WTC11 (cell line): ENCODE data around the gene PSMA3. TPM values are rescaled to one million over a fixed set of nuclear protein-coding genes. Genes with fewer than 3 reads are reported as not detected.

ENCODE experiments used
- ATAC-seq: fragments of 200-7000 bp; cut with Tn5 transposase; 2 replicates; pipeline ENCODE4 v1.10.0; 2021; ENCODE audit warnings: mild to moderate bottlenecking, moderate library complexity
- CTCF ChIA-PET: fragments of 300-600 bp; sonication (Branson Sonifier 250); formaldehyde crosslinking; loops from one replicate; lab custom pipeline; 2021; ENCODE audit warnings: antibody characterized with exemption; lab: Charles Lee
- POLR2A ChIA-PET: fragments of 350-600 bp; sonication (Branson Sonifier 250); formaldehyde crosslinking; loops from one replicate; lab custom pipeline; 2021; ENCODE audit warnings: antibody characterized with exemption; lab: Charles Lee
- DNase-seq: peaks from one replicate; pipeline ENCODE4 v3.0.0; 2021; ENCODE audit warnings: low spot score
- H3K27ac Mint-ChIP-seq: 2 replicates; pipeline ENCODE4 v1.8.0; 2021; ENCODE audit warnings: mixed read lengths
- H3K27me3 Mint-ChIP-seq: 2 replicates; pipeline ENCODE4 v1.8.0; 2021; ENCODE audit warnings: low read depth, mild to moderate bottlenecking, moderate library complexity, mixed read lengths
- H3K36me3 Mint-ChIP-seq: 2 replicates; pipeline ENCODE4 v1.8.0; 2021; ENCODE audit warnings: mixed read lengths
- H3K4me1 Mint-ChIP-seq: 2 replicates; pipeline ENCODE4 v1.8.0; 2022; ENCODE audit warnings: mixed read lengths
- H3K4me3 Mint-ChIP-seq: 2 replicates; pipeline ENCODE4 v1.8.0; 2021; ENCODE audit warnings: mild to moderate bottlenecking, moderate library complexity, mixed read lengths
- H3K9me3 Mint-ChIP-seq: 2 replicates; pipeline ENCODE4 v1.8.0; 2021; ENCODE audit warnings: mixed read lengths
- FOXJ3 ChIP-seq: sonication (generic); formaldehyde crosslinking; IDR thresholded peaks from 2 replicates; pipeline ENCODE4 v1.9.0; 2021; ENCODE audit warnings: missing genetic modification reagents, mild to moderate bottlenecking, borderline replicate concordance
- FOXP1 ChIP-seq: sonication (generic); formaldehyde crosslinking; IDR thresholded peaks from 2 replicates; pipeline ENCODE4 v1.8.0; 2022; ENCODE audit warnings: missing genetic modification reagents, mild to moderate bottlenecking, moderate library complexity, borderline replicate concordance
- GABPB1 ChIP-seq: sonication (generic); formaldehyde crosslinking; IDR thresholded peaks from 2 replicates; pipeline ENCODE4 v1.8.1; 2023; ENCODE audit warnings: mild to moderate bottlenecking, missing genetic modification reagents
- IRF2 ChIP-seq: sonication (generic); formaldehyde crosslinking; IDR thresholded peaks from 2 replicates; pipeline ENCODE4 v1.8.0; 2022; ENCODE audit warnings: low read depth, missing genetic modification reagents, borderline replicate concordance
- MXD4 ChIP-seq: fragments of 250-450 bp; sonication (Bioruptor Pico); IDR thresholded peaks from 2 replicates; pipeline ENCODE4 v1.8.0; 2021; ENCODE audit warnings: mild to moderate bottlenecking, moderate library complexity, borderline replicate concordance
- NR1H2 ChIP-seq: sonication (generic); formaldehyde crosslinking; IDR thresholded peaks from 2 replicates; pipeline ENCODE4 v1.9.0; 2021; ENCODE audit warnings: mild to moderate bottlenecking, moderate library complexity, missing genetic modification reagents
- RELA ChIP-seq: sonication (generic); formaldehyde crosslinking; IDR thresholded peaks from 2 replicates; pipeline ENCODE4 v1.8.1; 2022; ENCODE audit warnings: missing genetic modification reagents, mild to moderate bottlenecking, borderline replicate concordance
- TEAD1 ChIP-seq: sonication (generic); formaldehyde crosslinking; IDR thresholded peaks from 2 replicates; pipeline ENCODE4 v1.8.0; 2022; ENCODE audit warnings: mild to moderate bottlenecking, missing genetic modification reagents
- ZNF219 ChIP-seq: sonication (generic); formaldehyde crosslinking; IDR thresholded peaks from 2 replicates; pipeline ENCODE4 v1.8.0; 2023; ENCODE audit warnings: missing genetic modification reagents, mild to moderate bottlenecking, borderline replicate concordance
- ZNF232 ChIP-seq: sonication (generic); formaldehyde crosslinking; IDR thresholded peaks from 2 replicates; pipeline ENCODE4 v1.8.0; 2022; ENCODE audit warnings: mild to moderate bottlenecking, missing genetic modification reagents
- ZNF263 ChIP-seq: sonication (generic); formaldehyde crosslinking; IDR thresholded peaks from 2 replicates; pipeline ENCODE4 v1.8.1; 2022; ENCODE audit warnings: low read depth, mild to moderate bottlenecking, moderate library complexity, missing genetic modification reagents
- ZNF317 ChIP-seq: sonication (generic); formaldehyde crosslinking; IDR thresholded peaks from 2 replicates; pipeline ENCODE4 v1.8.1; 2023; ENCODE audit warnings: low read depth, mild to moderate bottlenecking, moderate library complexity, missing genetic modification reagents, borderline replicate concordance
- total RNA-seq: library from RNA; stranded (reverse); gene quantifications from 3 replicates; pipeline ENCODE4 v1.2.3, GENCODE V29; 2021
- TF ChIP-seq, protein P1 (sequence below): sonication (generic); formaldehyde crosslinking; IDR thresholded peaks from 2 replicates; pipeline ENCODE4 v1.8.1; 2023; ENCODE audit warnings: mild to moderate bottlenecking, missing genetic modification reagents, borderline replicate concordance
- TF ChIP-seq, protein P2 (sequence below): sonication (generic); formaldehyde crosslinking; IDR thresholded peaks from 2 replicates; pipeline ENCODE4 v1.8.1; 2023; ENCODE audit warnings: mild to moderate bottlenecking, missing genetic modification reagents
- TF ChIP-seq, protein P3 (sequence below): sonication (generic); formaldehyde crosslinking; IDR thresholded peaks from 2 replicates; pipeline ENCODE4 v1.8.0; 2022; ENCODE audit warnings: mild to moderate bottlenecking, missing genetic modification reagents
- TF ChIP-seq, protein P4 (sequence below): sonication (generic); formaldehyde crosslinking; IDR thresholded peaks from 2 replicates; pipeline ENCODE4 v1.8.1; 2022; ENCODE audit warnings: missing genetic modification reagents, borderline replicate concordance
- TF ChIP-seq, protein P5 (sequence below): sonication (generic); formaldehyde crosslinking; IDR thresholded peaks from 2 replicates; pipeline ENCODE4 v1.8.1; 2022; ENCODE audit warnings: mild to moderate bottlenecking, missing genetic modification reagents, moderate library complexity, borderline replicate concordance
- TF ChIP-seq, protein P6 (sequence below): fragments of 250-450 bp; sonication (Bioruptor Pico); IDR thresholded peaks from 2 replicates; pipeline ENCODE4 v1.9.0; 2021; ENCODE audit warnings: moderate library complexity, mild to moderate bottlenecking, inconsistent platforms, borderline replicate concordance

Gene PSMA3
- total RNA-seq, 1 experiment from 2014 or later, result 286 TPM

DNA sequence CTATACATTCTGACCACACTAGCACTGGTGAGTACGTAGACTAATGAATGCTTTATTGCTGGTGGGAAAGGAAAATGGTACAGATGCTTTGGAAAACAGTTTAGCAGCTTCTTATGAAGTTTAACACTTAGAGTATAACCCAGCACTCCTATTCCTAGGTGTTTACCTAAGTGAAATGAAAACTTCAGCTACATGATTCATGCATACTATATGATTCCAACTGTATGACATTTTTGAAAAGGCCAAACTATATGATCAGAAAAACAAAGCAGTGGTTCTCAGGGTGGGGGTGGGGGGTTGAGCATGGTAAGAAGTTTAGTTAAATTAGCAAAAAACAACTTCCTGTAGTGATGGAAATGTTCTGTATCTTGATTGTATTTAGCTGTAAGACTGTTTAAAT, 31.6 kb downstream of the PSMA3 start:
- TF ChIP-seq IRF2, result no peak
- TF ChIP-seq, protein P1, sequence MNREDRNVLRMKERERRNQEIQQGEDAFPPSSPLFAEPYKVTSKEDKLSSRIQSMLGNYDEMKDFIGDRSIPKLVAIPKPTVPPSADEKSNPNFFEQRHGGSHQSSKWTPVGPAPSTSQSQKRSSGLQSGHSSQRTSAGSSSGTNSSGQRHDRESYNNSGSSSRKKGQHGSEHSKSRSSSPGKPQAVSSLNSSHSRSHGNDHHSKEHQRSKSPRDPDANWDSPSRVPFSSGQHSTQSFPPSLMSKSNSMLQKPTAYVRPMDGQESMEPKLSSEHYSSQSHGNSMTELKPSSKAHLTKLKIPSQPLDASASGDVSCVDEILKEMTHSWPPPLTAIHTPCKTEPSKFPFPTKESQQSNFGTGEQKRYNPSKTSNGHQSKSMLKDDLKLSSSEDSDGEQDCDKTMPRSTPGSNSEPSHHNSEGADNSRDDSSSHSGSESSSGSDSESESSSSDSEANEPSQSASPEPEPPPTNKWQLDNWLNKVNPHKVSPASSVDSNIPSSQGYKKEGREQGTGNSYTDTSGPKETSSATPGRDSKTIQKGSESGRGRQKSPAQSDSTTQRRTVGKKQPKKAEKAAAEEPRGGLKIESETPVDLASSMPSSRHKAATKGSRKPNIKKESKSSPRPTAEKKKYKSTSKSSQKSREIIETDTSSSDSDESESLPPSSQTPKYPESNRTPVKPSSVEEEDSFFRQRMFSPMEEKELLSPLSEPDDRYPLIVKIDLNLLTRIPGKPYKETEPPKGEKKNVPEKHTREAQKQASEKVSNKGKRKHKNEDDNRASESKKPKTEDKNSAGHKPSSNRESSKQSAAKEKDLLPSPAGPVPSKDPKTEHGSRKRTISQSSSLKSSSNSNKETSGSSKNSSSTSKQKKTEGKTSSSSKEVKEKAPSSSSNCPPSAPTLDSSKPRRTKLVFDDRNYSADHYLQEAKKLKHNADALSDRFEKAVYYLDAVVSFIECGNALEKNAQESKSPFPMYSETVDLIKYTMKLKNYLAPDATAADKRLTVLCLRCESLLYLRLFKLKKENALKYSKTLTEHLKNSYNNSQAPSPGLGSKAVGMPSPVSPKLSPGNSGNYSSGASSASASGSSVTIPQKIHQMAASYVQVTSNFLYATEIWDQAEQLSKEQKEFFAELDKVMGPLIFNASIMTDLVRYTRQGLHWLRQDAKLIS, result no peak
- no peak for TF ChIP-seq TEAD1 (CRISPR knock-in tag)
- TF ChIP-seq NR1H2 (CRISPR knock-in tag), result no peak
- TF ChIP-seq ZNF232 (CRISPR knock-in tag), result no peak
- TF ChIP-seq, protein P2, sequence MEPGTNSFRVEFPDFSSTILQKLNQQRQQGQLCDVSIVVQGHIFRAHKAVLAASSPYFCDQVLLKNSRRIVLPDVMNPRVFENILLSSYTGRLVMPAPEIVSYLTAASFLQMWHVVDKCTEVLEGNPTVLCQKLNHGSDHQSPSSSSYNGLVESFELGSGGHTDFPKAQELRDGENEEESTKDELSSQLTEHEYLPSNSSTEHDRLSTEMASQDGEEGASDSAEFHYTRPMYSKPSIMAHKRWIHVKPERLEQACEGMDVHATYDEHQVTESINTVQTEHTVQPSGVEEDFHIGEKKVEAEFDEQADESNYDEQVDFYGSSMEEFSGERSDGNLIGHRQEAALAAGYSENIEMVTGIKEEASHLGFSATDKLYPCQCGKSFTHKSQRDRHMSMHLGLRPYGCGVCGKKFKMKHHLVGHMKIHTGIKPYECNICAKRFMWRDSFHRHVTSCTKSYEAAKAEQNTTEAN (CRISPR knock-in tag), result no peak
- TF ChIP-seq ZNF317 (CRISPR knock-in tag), result no peak
- TF ChIP-seq RELA (CRISPR knock-in tag), result no peak
- no peak for TF ChIP-seq GABPB1
- no peak for TF ChIP-seq ZNF263
- no peak for TF ChIP-seq FOXP1 (CRISPR knock-in tag)
- TF ChIP-seq, protein P3, sequence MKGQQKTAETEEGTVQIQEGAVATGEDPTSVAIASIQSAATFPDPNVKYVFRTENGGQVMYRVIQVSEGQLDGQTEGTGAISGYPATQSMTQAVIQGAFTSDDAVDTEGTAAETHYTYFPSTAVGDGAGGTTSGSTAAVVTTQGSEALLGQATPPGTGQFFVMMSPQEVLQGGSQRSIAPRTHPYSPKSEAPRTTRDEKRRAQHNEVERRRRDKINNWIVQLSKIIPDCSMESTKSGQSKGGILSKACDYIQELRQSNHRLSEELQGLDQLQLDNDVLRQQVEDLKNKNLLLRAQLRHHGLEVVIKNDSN (CRISPR knock-in tag), result no peak
- TF ChIP-seq ZNF219 (CRISPR knock-in tag), result no peak
- no peak for TF ChIP-seq FOXJ3 (CRISPR knock-in tag)
- no peak for TF ChIP-seq MXD4
- TF ChIP-seq, protein P4, sequence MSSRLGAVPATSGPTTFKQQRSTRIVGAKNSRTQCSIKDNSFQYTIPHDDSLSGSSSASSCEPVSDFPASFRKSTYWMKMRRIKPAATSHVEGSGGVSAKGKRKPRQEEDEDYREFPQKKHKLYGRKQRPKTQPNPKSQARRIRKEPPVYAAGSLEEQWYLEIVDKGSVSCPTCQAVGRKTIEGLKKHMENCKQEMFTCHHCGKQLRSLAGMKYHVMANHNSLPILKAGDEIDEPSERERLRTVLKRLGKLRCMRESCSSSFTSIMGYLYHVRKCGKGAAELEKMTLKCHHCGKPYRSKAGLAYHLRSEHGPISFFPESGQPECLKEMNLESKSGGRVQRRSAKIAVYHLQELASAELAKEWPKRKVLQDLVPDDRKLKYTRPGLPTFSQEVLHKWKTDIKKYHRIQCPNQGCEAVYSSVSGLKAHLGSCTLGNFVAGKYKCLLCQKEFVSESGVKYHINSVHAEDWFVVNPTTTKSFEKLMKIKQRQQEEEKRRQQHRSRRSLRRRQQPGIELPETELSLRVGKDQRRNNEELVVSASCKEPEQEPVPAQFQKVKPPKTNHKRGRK (CRISPR knock-in tag), result no peak
- TF ChIP-seq, protein P5, sequence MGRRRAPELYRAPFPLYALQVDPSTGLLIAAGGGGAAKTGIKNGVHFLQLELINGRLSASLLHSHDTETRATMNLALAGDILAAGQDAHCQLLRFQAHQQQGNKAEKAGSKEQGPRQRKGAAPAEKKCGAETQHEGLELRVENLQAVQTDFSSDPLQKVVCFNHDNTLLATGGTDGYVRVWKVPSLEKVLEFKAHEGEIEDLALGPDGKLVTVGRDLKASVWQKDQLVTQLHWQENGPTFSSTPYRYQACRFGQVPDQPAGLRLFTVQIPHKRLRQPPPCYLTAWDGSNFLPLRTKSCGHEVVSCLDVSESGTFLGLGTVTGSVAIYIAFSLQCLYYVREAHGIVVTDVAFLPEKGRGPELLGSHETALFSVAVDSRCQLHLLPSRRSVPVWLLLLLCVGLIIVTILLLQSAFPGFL (CRISPR knock-in tag), result no peak
- TF ChIP-seq, protein P6, sequence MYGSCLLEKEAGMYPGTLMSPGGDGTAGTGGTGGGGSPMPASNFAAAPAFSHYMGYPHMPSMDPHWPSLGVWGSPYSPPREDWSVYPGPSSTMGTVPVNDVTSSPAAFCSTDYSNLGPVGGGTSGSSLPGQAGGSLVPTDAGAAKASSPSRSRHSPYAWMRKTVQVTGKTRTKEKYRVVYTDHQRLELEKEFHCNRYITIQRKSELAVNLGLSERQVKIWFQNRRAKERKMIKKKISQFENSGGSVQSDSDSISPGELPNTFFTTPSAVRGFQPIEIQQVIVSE (CRISPR knock-in tag), result no peak
- Mint-ChIP-seq H3K4me1 (no peaks in the 10 kb centered on the region), H3K9me3 (no peaks in the 10 kb centered on the region), H3K27ac (no peak overlapping the region), H3K36me3 (peaks cover 39% of the 10 kb centered on the region), H3K27me3 (no peaks in the 10 kb centered on the region), H3K4me3 (no peak overlapping the region)
- DNase-seq (no peak), ATAC-seq (no peak)
- ChIA-PET CTCF (no interaction called here), POLR2A (interaction anchor here (1.0 kb wide), 1 partner anchor 15 kb away, joined by 3 read pairs; no protein-coding TSS in a partner anchor)
